Measurements from ENCODE around the gene FAM168B.
"Not testable (repeated sequence)": the region's sequence is repeated elsewhere in the genome, so short reads cannot be mapped to it uniquely, and the experiment has no call there.

FAM168B gene

DNA sequence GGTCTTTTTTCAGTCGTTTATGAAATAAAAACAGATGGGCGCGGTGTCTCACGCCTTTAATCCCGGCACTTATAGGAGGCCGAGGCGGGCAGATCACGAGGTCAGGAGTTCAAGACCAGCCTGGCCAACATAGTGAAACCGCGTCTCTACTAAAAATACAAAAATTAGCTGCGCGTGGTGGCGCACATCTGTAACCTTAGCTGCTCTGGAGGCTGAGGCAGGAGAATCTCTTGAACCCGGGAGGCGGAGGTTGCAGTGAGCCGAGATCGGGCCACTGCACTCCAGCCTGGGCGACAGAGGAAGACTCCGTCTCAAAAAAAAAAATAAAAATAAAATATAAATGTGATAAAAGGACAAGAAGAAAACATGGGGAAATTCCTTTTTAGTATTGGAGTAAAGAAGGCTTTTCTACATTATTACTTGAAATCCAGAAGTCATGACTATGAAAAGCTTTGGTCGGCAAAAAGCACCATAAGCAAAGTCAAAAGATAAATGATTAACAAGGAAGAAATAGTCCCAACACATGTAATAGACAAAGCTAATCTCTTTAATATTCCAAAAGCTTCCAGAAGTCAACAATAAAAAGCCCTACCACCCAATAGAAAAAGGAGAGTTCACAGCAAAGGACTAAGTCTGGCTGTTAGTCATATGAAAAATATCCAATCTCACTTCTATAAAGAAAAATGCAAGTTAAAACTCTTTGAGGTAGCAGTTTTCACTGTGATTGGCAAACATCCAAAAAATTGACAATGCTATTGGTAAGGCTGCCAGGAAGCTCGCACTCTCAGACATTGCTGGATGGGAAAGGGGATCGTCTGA lies 1.4 kb upstream of the FAM168B start:
- DNase-seq (ENCODE audit: low spot score): no peak

DNA sequence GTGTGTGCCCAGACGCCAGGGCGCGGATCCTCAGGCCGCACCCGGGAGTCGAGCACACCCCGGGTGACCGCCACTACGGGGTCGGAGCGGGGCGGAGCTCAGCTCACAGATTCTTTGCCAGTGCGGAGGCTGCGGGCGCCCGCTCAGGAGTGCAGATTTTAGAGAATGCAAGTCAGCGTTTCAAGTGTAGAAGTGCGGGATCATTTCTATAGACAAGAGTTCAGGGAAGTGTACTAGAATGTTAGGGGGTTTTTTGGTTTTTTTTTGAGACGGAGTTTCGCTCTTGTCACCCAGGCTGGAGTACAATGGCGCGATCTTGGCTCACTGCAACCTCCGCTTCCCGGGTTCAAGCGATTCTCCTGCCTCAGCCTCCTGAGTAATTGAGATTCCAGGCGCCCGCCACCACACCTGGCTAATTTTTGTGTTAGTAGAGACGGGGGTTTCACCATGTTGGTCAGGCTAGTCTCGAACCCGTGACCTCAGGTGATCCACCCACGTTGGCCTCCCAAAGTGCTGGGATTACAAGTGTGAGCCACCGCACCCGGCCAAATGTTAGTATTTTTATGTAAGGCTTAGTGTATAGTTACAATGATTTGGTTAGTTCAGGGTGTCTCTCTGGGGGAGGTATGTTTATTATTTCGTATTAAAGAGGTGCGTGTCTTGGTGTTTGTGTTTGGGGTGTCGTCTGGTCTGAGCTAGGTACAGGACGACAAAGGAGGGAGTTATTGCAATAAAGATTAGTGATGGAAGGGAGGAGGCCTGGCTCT lies 619 bp upstream of the FAM168B start:
- DNase-seq (ENCODE audit: low spot score): no peak

DNA sequence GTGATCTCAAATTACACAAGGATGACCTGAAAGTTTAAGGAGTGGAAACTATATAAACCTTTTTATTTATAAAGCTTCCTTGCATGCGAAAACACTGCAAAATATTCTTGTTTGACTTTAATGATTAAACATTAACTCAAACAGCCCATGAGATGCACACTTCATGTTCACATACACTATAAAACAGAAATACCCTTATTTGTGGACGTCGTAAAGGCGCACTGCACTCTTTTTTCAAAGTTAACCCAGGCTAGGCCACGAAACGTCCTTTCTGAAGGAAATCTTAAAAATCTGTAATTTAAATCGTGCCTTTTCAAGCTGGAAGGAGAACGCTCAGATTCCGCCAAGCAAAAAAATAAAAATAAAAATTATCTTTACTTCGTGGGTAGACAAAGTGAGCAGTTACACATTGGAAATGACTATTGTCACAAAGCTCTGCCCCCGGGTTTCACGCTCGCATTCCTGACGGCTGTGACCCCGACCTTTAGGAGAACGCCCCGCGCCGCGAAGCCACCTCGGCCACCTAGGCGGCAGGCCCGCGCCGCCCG lies 728 bp downstream of the FAM168B start:
- DNase-seq (ENCODE audit: low spot score): no peak

DNA sequence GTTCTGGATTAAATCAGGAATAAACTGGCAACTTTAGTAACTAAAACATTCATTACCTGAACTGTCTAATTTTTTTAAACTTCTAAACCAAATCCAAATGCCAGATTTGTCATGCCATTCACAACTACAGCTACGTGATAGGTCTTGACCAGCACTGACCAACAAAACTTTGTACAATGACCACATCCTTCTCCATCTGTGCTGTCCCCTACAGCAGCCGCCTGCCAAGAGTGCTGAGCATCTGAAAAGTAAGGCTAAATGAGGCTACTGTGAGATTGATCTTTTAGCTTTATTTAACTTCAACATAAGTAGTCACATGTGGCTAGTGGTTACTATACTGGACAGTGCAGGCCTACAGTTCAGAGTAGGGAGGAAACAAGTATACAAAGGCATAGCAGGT lies 7.6 kb downstream of the FAM168B start:
- DNase-seq (ENCODE audit: low spot score): no peak

GRCh38 chr2:131081190-131081589 lies 12.1 kb downstream of the FAM168B start:
- DNase-seq (ENCODE audit: low spot score): no peak

- not testable (repeated sequence) for DNase-seq (ENCODE audit: low spot score)
Measured at GRCh38 chr2:131079931-131080330, 13.3 kb downstream of the FAM168B start.

DNA sequence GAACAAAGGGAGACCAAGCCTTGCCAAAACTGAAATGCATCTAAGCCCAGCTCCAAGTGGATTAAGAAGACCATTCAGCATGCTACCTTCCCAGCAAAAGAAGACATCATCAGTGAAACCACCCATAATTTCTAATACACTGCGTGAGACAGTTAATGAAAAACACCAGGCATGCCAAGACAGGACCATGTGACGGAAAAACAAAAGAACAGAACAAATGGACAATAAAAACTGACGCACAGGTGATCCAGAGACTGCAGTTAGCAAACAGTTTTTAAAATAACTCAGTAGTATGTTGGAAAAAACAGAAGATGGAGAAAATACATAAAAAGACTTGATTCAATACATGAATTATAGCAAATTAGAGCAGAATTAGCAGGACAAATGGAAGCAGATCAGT lies 15.3 kb downstream of the FAM168B start:
- DNase-seq (ENCODE audit: low spot score): no peak

- DNase-seq (ENCODE audit: low spot score): no peak
Measured at GRCh38 chr2:131077182-131077846, 15.9 kb downstream of the FAM168B start.

DNA sequence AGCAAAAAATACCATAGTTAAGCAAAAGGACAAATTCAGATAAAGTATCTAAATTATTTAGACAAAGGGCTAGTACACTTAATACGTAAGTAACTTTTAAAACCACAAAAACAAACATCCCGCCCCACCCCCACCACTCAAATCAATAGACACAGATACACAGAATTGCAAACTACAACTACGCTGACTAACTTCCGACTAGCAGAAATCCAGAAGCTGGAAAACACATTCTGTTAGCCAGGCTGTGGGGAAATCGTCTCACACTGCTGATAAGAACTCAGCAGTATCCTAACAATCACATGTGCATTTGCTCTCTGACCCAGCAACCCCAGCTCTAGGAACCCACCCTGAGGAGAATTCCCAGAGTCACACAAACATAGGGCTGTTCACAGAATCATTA lies 16.6 kb downstream of the FAM168B start:
- DNase-seq (ENCODE audit: low spot score): no peak

DNA sequence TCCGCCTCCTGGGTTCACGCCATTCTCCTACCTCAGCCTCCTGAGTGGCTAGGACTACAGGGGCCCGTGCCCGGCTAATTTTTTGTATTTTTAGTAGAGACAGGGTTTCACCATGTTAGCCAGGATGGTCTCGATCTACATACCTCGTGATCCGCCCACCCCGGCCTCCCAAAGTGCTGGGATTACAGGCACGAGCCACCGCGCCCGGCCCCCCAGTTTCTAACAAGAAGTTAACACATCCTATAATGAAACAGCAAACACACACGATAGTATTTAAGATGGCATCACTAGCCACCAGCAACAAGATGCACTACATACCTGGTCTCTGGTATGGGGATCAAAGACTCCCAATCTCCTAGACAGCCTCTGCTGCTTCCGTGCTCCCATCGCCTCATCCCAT lies 17.7 kb downstream of the FAM168B start:
- DNase-seq (ENCODE audit: low spot score): not testable (repeated sequence)

DNA sequence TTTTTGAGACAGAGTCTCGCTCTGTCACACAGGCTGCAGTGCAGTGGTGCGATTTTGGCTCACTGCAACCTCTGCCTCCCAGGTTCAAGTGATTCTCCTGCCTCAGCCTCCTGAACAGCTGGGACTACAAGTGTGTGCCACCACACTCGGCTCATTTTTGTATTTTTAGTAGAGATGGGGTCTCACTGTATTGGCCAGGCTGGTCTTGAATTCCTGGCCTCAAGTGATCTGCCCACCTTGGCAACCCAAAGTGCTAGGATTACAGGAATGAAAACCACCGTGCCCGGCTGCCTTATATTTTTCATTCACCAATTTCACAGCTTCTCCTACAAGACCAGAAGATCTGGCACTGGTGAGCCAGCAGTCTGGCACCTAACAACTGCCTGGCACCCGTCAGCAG lies 25.1 kb downstream of the FAM168B start:
- not testable (repeated sequence) for DNase-seq (ENCODE audit: low spot score)

- no peak for DNase-seq (ENCODE audit: low spot score)
Measured at GRCh38 chr2:131067465-131068125, 25.7 kb downstream of the FAM168B start.

GRCh38 chr2:131064589-131065512 lies 28.4 kb downstream of the FAM168B start:
- DNase-seq (ENCODE audit: low spot score): no peak

GRCh38 chr2:131063501-131064283 lies 29.6 kb downstream of the FAM168B start:
- no peak for DNase-seq (ENCODE audit: low spot score)

DNA sequence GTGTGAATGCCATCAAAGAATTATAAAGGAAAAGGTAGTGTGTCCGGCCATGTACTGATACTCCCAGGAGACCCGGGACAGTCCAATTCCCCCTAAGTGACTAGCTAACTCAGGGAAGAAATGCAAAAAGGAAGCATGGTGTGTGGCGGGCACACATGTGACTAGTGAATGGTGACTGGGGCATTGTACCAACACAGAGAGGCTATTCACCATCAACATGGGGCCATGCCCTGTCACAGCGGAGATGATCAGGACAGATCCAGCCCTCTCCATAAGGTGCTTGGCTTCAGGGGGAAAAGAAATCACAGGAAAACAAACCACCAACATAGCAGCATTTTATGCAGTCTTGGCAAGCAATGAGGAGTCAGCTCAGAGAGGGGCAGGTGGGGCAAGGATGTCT lies 34.3 kb downstream of the FAM168B start:
- no peak for DNase-seq (ENCODE audit: low spot score)

DNA sequence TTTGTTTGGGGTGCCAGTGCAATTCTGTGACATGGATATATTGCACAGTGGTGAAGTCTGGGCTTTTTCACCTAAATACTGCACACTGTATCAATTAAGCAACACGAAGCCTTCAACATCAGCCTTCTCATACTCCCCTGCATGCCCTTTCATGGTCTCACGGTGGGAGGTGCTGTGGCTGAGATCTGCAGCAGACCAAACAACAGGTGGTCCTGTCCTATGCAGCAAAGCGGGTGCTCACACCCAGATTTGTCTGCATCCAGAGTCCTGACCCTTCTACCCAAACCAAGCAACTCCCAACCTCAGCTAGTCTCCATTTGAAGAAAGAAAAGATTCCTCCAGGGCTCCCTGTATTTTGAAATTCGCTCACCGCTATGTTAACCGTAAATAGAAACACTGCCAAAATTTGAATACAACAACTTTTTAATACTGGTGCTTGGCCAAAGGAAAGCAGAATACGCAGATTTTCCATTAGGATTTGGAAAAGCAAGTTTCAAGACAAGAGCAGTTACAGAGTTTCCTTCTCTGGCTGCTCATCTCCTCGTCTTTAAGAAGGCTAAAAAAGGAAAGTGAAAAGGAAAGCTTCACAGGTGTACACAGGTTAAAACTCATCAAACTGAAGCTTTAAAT lies 34.9 kb downstream of the FAM168B start:
- DNase-seq (ENCODE audit: low spot score): no peak

GRCh38 chr2:131056932-131057287 lies 36.4 kb downstream of the FAM168B start:
- DNase-seq (ENCODE audit: low spot score): no peak

- DNase-seq (ENCODE audit: low spot score): no peak
Measured at GRCh38 chr2:131056204-131056931, 36.9 kb downstream of the FAM168B start.
